Articular chondrocyte of knee joint (primary cell): ENCODE results near the gene COQ9. TPM values are rescaled to one million over a fixed set of nuclear protein-coding genes. Genes with fewer than 3 reads are reported as not detected.

Experiments used
- total RNA-seq: library from RNA; depleted of rRNA; stranded (reverse); fragments of >200 nt; gene quantifications from 2 replicates; pipeline ENCODE4 v1.2.3, GENCODE V29; 2012

Gene COQ9, protein sequence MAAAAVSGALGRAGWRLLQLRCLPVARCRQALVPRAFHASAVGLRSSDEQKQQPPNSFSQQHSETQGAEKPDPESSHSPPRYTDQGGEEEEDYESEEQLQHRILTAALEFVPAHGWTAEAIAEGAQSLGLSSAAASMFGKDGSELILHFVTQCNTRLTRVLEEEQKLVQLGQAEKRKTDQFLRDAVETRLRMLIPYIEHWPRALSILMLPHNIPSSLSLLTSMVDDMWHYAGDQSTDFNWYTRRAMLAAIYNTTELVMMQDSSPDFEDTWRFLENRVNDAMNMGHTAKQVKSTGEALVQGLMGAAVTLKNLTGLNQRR
- total RNA-seq: 29.0 and 32.8 TPM in 2 replicates

GRCh38 chr16:57447186-57447962 lies at the start of gene COQ9, which contains the start of gene CIAPIN1:
TSS of gene COQ9 (plus strand) at chr16:57447479. CDS start at chr16:57447506, 27 bp downstream.
TSS of gene CIAPIN1 (minus strand) at chr16:57447385. CDS start at chr16:57440928, 6,457 bp downstream.

GRCh38 chr16:57403965-57404817 lies 43.1 kb upstream of the COQ9 start, which contains the start of gene CCL17:
TSS of gene CCL17 (plus strand) at chr16:57404767. CDS start at chr16:57413933, 9,166 bp downstream.

GRCh38 chr16:57462209-57462977 lies 15.1 kb downstream of the COQ9 start, which contains the start of gene POLR2C:
TSS of gene POLR2C (plus strand) at chr16:57462679. CDS start at chr16:57462725, 46 bp downstream.

DNA sequence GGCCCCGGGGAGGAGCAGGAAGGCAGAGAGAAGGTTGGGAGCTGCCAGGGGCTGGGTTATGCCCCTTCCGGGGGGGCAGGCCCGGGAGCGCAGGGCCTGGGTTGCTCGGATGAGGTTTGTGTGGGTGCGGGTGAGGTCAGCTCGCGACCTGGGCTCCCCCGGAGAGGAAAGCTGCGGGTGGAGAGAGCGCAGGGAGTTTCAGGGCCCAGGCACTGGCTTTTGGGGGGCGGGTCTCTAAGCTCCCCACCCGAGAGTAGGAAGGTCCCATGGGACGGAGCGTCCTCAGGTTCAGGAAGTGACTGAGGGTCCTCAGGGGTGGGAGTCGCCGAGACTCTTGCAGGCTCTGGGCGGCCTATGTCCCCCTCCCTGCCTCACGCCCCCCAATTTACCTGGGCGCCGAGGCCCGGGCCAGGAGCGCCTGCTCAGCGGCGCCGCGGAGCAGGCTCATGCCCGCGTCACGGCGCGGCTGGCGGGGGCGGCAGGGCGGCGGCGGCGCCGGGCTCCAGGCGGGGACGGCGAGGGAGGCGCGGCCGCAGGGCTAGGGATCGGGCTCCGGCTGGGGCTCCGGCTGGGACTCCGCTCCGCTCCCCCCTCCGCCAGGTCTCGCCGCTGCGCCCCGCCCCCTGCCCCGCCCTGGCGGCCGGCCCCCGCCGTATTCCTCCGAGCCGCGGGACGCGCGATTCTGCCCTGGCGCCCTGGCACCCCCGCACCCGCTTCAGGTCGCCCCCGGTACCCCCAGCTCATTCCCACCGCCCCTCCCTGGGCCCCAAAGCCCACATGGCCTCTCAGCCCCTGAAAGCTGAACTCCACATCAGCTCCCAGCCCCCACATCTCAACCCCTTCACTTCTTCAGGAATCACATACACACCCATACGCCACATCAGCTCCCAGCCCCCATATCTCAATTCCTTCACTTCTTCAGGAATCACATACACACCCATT lies 38.9 kb downstream of the COQ9 start, which contains the start of gene DOK4:
TSS of gene DOK4 (minus strand) at position 578 of the 942 bp plus-strand sequence. CDS start 6,986 bp downstream, outside the sequence.

Other genes starting within 250 kb of the COQ9 start
- 131 and 145 TPM in 2 replicates for gene ARL2BP, start 202.2 kb upstream of the COQ9 start, total RNA-seq
- gene PLLP, start 162.8 kb upstream of the COQ9 start, total RNA-seq: under 0.01 TPM in 2 replicates
- not detected in 2 replicates for gene CCL22, start 88.7 kb upstream of the COQ9 start, total RNA-seq
- 0.65 and 1.5 TPM in 2 replicates for gene CX3CL1, start 75.0 kb upstream of the COQ9 start, total RNA-seq
- not detected in 2 replicates for gene CCL17, start 42.7 kb upstream of the COQ9 start, total RNA-seq
- gene CIAPIN1, start 94 bp upstream of the COQ9 start, total RNA-seq: 36.1 and 42.5 TPM in 2 replicates
- 83.2 and 101 TPM in 2 replicates for gene POLR2C, start 15.2 kb downstream of the COQ9 start, total RNA-seq
- 23.0 and 30.5 TPM in 2 replicates for gene DOK4, start 39.0 kb downstream of the COQ9 start, total RNA-seq
- gene CCDC102A, start 89.1 kb downstream of the COQ9 start, total RNA-seq: 9.9 and 11.1 TPM in 2 replicates
- under 0.01 TPM in 1 of 2 replicates, not detected in the other for gene ADGRG5, start 95.2 kb downstream of the COQ9 start, total RNA-seq
- gene ADGRG1, start 181.2 kb downstream of the COQ9 start, total RNA-seq: 1.4 and 3.1 TPM in 2 replicates
- gene ADGRG3, start 220.8 kb downstream of the COQ9 start, total RNA-seq: not detected in 2 replicates
- 0.32 TPM in 1 of 2 replicates, not detected in the other for gene DRC7, start 247.3 kb downstream of the COQ9 start, total RNA-seq